Smooth muscle cell (in vitro differentiated cells): Measurements from ENCODE around the gene HS6ST2. TPM values are rescaled to one million over a fixed set of nuclear protein-coding genes. Genes with fewer than 3 reads are reported as not detected.

Experiments
- DNase-seq: peaks from one replicate; lab custom pipeline; 2025; ENCODE audit not compliant: unreplicated experiment; lab: John Stamatoyannopoulos, UW
- H2AFZ ChIP-seq: fragments of 200-600 bp; sonication (generic); 2 replicates; pipeline ENCODE4 v1.6.0; 2016; ENCODE audit warnings: antibody characterized with exemption, low read depth, mild to moderate bottlenecking
- H3F3A ChIP-seq: fragments of 200-600 bp; sonication (generic); 2 replicates; pipeline ENCODE4 v1.6.0; 2017; ENCODE audit warnings: antibody characterized with exemption, low read depth
- H3K27ac ChIP-seq: fragments of 200-600 bp; sonication (generic); 2 replicates; pipeline ENCODE4 v1.5.1; 2016; ENCODE audit warnings: low read depth, mild to moderate bottlenecking
- H3K27me3 ChIP-seq: fragments of 200-600 bp; sonication (generic); 2 replicates; pipeline ENCODE4 v1.6.1; 2016; ENCODE audit warnings: low read depth, mild to moderate bottlenecking
- H3K36me3 ChIP-seq: fragments of 200-600 bp; sonication (generic); 2 replicates; pipeline ENCODE4 v1.5.1; 2016; ENCODE audit warnings: low read depth
- H3K4me1 ChIP-seq: fragments of 200-600 bp; sonication (generic); 2 replicates; pipeline ENCODE4 v1.5.1; 2016; ENCODE audit warnings: low read depth
- H3K4me2 ChIP-seq: fragments of 200-600 bp; sonication (generic); 2 replicates; pipeline ENCODE4 v1.6.0; 2016; ENCODE audit warnings: mild to moderate bottlenecking
- H3K4me3 ChIP-seq: fragments of 200-600 bp; sonication (generic); 2 replicates; pipeline ENCODE4 v1.5.1; 2016; ENCODE audit warnings: mild to moderate bottlenecking
- H3K79me2 ChIP-seq: fragments of 200-600 bp; sonication (generic); 2 replicates; pipeline ENCODE4 v1.6.0; 2016; ENCODE audit warnings: low read depth, mild to moderate bottlenecking
- H3K9ac ChIP-seq: fragments of 200-600 bp; sonication (generic); 2 replicates; pipeline ENCODE4 v1.6.0; 2016; ENCODE audit warnings: low read depth
- H3K9me3 ChIP-seq: fragments of 200-600 bp; sonication (generic); replicated peaks from 2 replicates; pipeline ENCODE4 v1.5.1; 2016; ENCODE audit warnings: low read depth
- H4K20me1 ChIP-seq: fragments of 200-600 bp; sonication (generic); 2 replicates; pipeline ENCODE4 v1.6.0; 2016; ENCODE audit warnings: low read depth
- WGBS: methylation state at CpG from one replicate; pipeline ENCODE4 v1.1.7; 2016; ENCODE audit warnings: low lambda C conversion rate; 5-methylcytosine and 5-hydroxymethylcytosine counted together
- polyA plus RNA-seq: library from polyadenylated mRNA; unstranded; fragments of >200 nt; fragmentation: Nextera tagmentation; extraction: Ambion mirVana; gene quantifications from 2 replicates; pipeline ENCODE4 v1.2.1, GENCODE V29; 2016
- total RNA-seq: library from RNA; depleted of rRNA; stranded (reverse); fragments of >200 nt; gene quantifications from 2 replicates; pipeline ENCODE4 v1.2.3, GENCODE V29; 2014
- TF ChIP-seq, protein P1 (sequence below): fragments of 200-600 bp; sonication (generic); IDR thresholded peaks from 2 replicates; pipeline ENCODE4 v1.5.1; 2017; ENCODE audit warnings: borderline replicate concordance, mild to moderate bottlenecking, antibody characterized with exemption; ENCODE audit not compliant: insufficient read depth, poor library complexity, severe bottlenecking

HS6ST2 gene
- total and polyA plus RNA-seq, 2 experiments from 2014 or later: 12.7 to 13.3 TPM

DNA sequence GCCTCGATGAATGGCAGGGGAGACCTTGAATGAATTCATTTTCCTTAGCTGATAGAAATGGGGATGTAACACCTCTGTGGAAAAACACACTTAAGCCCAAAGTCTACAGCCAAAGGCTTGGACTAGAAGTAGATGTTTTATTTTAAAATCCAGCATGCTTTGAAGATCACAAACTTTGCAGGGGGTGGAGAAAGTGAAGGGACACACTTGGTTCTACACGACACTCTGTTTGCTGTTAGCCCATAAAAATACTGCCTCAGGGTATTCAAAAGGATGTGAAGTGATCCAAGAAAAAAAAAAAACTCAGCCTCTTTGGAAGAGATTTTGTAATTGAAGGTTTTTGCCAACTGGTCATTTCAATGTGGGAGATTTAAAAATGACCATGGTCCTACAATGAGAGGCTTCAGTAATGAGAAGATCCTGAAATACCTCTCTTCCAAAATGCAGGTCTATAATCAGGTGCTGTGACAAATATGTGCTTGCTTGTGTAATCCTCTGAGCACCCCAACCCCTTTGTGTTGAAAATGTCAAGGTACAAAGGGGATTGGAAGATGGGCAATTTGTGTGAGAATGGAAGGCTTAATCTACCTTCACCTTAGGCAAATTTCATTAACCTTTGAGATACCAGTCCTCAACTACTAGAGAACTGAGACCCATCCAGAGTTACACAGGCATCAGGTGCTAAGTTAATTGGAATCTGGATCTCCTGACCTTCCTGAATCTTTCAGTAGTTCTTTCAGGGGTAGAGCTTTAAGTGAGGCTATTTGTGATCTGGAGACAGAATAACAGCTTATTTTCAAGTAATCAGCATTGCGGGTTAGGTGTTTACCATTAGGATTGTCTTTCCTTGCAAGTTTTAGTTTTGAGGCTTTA lies 82.5 kb downstream of the HS6ST2 start:
- Histone ChIP-seq H3K79me2 (no peaks in the 10 kb centered on the region), H3F3A (no peaks in the 10 kb centered on the region), H2AFZ (no peak overlapping the region), H3K4me1 (peaks cover 33% of the 10 kb centered on the region), H3K9ac (no peak overlapping the region), H3K4me2 (no peak overlapping the region), H3K36me3 (no peaks in the 10 kb centered on the region), H3K27me3 (no peaks in the 10 kb centered on the region), H3K27ac (no peak overlapping the region), H3K4me3 (no peak overlapping the region), H4K20me1 (no peaks in the 10 kb centered on the region), H3K9me3 (no peaks in the 10 kb centered on the region)
- 36% methylated on average over 3 of the region's 3 CpGs for WGBS
- DNase-seq: no peak
- TF ChIP-seq, protein P1, sequence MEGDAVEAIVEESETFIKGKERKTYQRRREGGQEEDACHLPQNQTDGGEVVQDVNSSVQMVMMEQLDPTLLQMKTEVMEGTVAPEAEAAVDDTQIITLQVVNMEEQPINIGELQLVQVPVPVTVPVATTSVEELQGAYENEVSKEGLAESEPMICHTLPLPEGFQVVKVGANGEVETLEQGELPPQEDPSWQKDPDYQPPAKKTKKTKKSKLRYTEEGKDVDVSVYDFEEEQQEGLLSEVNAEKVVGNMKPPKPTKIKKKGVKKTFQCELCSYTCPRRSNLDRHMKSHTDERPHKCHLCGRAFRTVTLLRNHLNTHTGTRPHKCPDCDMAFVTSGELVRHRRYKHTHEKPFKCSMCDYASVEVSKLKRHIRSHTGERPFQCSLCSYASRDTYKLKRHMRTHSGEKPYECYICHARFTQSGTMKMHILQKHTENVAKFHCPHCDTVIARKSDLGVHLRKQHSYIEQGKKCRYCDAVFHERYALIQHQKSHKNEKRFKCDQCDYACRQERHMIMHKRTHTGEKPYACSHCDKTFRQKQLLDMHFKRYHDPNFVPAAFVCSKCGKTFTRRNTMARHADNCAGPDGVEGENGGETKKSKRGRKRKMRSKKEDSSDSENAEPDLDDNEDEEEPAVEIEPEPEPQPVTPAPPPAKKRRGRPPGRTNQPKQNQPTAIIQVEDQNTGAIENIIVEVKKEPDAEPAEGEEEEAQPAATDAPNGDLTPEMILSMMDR: no peak

DNA sequence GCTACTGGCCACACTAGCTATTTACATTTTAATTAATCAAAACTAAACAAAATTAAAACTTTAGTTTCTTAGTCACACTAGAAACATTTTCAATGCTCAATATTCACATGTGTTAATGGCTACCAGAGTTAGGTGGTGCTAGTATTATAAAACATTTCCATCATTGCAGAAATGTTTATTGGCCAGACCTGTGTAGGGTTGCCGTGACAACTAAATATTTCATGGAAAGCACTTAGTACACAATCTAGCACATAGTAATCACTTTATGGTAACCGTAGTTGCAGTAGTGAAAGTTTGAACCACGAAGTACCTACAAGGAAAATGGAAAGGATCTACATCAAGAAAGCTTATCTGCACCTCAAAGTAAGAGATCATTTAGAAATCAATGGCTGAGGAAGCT lies 95.9 kb downstream of the HS6ST2 start:
- TF ChIP-seq, protein P1: no peak
- H3K4me1 ChIP-seq: no peaks in the 10 kb centered on the region
- H3K9ac ChIP-seq: no peak overlapping the region
- H3K4me2 ChIP-seq: no peak overlapping the region
- no peaks in the 10 kb centered on the region for H4K20me1 ChIP-seq
- WGBS: 73% methylated on average over 3 of the region's 3 CpGs
- H3K4me3 ChIP-seq: no peak overlapping the region
- H3F3A ChIP-seq: no peaks in the 10 kb centered on the region
- H3K9me3 ChIP-seq: no peaks in the 10 kb centered on the region
- H3K27me3 ChIP-seq: no peaks in the 10 kb centered on the region
- no peak overlapping the region for H3K27ac ChIP-seq
- no peak overlapping the region for H2AFZ ChIP-seq
- no peaks in the 10 kb centered on the region for H3K79me2 ChIP-seq
- DNase-seq: no peak
- H3K36me3 ChIP-seq: no peaks in the 10 kb centered on the region

DNA sequence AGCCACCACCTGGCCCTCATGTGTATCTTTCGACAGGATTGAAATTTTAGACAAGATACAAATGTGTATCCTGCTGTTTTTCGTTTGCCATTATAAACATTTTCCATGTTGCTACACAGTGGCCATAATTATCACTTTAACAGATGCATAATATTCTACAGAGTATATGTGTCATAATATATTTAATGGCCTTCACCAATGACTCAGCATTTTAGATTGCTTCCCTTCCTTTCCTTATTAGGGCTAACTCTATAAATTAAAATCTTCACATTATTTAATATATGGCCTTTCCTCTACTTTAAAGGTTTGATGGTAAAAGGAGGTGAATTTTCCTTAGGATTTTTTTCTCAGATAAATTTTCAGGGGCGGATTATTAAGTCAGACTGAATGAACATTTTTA lies 97.4 kb downstream of the HS6ST2 start:
- H3K79me2 ChIP-seq: no peaks in the 10 kb centered on the region
- 73% methylated on average over 3 of the region's 3 CpGs for WGBS
- no peak overlapping the region for H3K9ac ChIP-seq
- no peaks in the 10 kb centered on the region for H3K36me3 ChIP-seq
- no peaks in the 10 kb centered on the region for H3K4me1 ChIP-seq
- H4K20me1 ChIP-seq: no peaks in the 10 kb centered on the region
- H2AFZ ChIP-seq: no peak overlapping the region
- H3F3A ChIP-seq: no peaks in the 10 kb centered on the region
- no peaks in the 10 kb centered on the region for H3K9me3 ChIP-seq
- no peak overlapping the region for H3K27ac ChIP-seq
- H3K27me3 ChIP-seq: no peaks in the 10 kb centered on the region
- H3K4me2 ChIP-seq: no peak overlapping the region
- no peak for DNase-seq
- TF ChIP-seq, protein P1: no peak
- no peak overlapping the region for H3K4me3 ChIP-seq

DNA sequence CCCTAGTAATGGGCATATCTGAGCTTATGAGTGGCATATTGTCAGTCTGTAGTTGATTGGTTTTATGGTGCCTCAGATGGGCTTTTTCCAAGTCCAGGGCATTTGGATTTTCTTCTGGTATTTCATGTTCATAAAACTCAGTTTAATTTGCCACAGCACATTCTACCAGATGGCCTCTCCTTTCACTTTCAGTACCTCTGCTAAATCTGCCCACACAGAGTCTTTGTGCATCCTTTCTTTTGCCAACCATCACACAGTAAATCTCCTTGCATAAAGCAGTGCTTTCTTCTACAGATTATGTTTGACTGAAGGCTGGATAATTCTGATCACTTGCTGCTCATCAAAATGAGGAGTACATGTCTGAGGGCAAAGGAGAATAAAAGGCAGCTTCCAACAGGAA lies 98.2 kb downstream of the HS6ST2 start:
- Histone ChIP-seq H3K9me3 (no peaks in the 10 kb centered on the region), H3K27me3 (no peaks in the 10 kb centered on the region), H3K4me1 (no peaks in the 10 kb centered on the region), H3K4me3 (no peak overlapping the region), H3F3A (no peaks in the 10 kb centered on the region), H2AFZ (no peak overlapping the region), H3K79me2 (no peaks in the 10 kb centered on the region), H3K4me2 (no peak overlapping the region), H3K36me3 (no peaks in the 10 kb centered on the region), H3K27ac (no peak overlapping the region), H3K9ac (no peak overlapping the region), H4K20me1 (no peaks in the 10 kb centered on the region)
- TF ChIP-seq, protein P1: no peak
- no peak for DNase-seq
